CD14-positive monocyte (primary cell): ENCODE data around the gene ANKRD45. TPM values are rescaled to one million over a fixed set of nuclear protein-coding genes. Genes with fewer than 3 reads are reported as not detected.
"Not testable (repeated sequence)": the region's sequence is repeated elsewhere in the genome, so short reads cannot be mapped to it uniquely, and the experiment has no call there.

Source experiments
- DNase-seq, 3 donors: peaks; one replicate each; pipeline ENCODE4 v3.0.0-alpha.2; 2011 to 2022
- H2AFZ ChIP-seq: 2 replicates; pipeline ENCODE4 v1.6.0; 2012; ENCODE audit warnings: mild to moderate bottlenecking, low read depth, low read length, inconsistent platforms; ENCODE audit not compliant: insufficient read depth, poor library complexity, severe bottlenecking
- H3K27ac ChIP-seq, 2 donors: 1 replicate in 1 of 2; 2 replicates in 1 of 2; pipeline ENCODE4 v1.5.1; 2012 to 2013; ENCODE audit warnings: low read length in 2 of 2, control low read depth in 1 of 2, inconsistent platforms in 1 of 2, low read depth in 1 of 2, mild to moderate bottlenecking in 1 of 2
- H3K27me3 ChIP-seq, 2 donors: one replicate each; pipeline versions ENCODE4 v1.6.0 to v1.6.1; 2011 to 2013; ENCODE audit warnings: low read length in 2 of 2; ENCODE audit not compliant: control insufficient read depth in 2 of 2, insufficient read depth in 2 of 2
- H3K36me3 ChIP-seq, 2 donors: replicated peaks in 1 of 2; 1 replicate in 1 of 2; 2 replicates in 1 of 2; pipeline versions ENCODE4 v1.5.1 to v1.6.1; 2012 to 2013; ENCODE audit warnings: low read length in 2 of 2, control low read depth in 1 of 2, inconsistent platforms in 1 of 2, mild to moderate bottlenecking in 1 of 2; ENCODE audit not compliant: insufficient read depth in 2 of 2, control insufficient read depth in 1 of 2
- H3K4me1 ChIP-seq, 2 donors: 1 replicate in 1 of 2; 2 replicates in 1 of 2; pipeline versions ENCODE4 v1.5.1 to v1.6.1; 2012 to 2013; ENCODE audit warnings: low read length in 2 of 2, control low read depth in 1 of 2, inconsistent platforms in 1 of 2, mild to moderate bottlenecking in 1 of 2, moderate library complexity in 1 of 2; ENCODE audit not compliant: insufficient read depth in 2 of 2, control insufficient read depth in 1 of 2
- H3K4me2 ChIP-seq: replicated peaks from 2 replicates; pipeline ENCODE3; 2012; ENCODE audit warnings: low read length, moderate library complexity, mild to moderate bottlenecking; ENCODE audit not compliant: poor library complexity, severe bottlenecking; ENCODE audit errors: extremely low read depth
- H3K4me3 ChIP-seq, 3 experiments: fragments of 200-600 bp in 1 of 3; sonication (generic) in 1 of 3; replicated peaks in 1 of 3; 1 replicate in 2 of 3; 2 replicates in 1 of 3; pipeline ENCODE4 v1.5.1; 2011 to 2013; ENCODE audit warnings: low read length in 3 of 3, mild to moderate bottlenecking in 3 of 3, control low read depth in 2 of 3, low read depth in 2 of 3, inconsistent platforms in 1 of 3, moderate library complexity in 1 of 3
- H3K79me2 ChIP-seq: 2 replicates; pipeline ENCODE4 v1.6.0; 2012; ENCODE audit warnings: mild to moderate bottlenecking, control low read depth, inconsistent platforms, low read length, moderate library complexity; ENCODE audit not compliant: insufficient read depth
- H3K9ac ChIP-seq: 2 replicates; pipeline ENCODE4 v1.6.0; 2017; ENCODE audit warnings: low read length, mild to moderate bottlenecking; ENCODE audit not compliant: insufficient read depth, poor library complexity, severe bottlenecking
- H3K9me3 ChIP-seq, 2 donors: replicated peaks in 1 of 2; 1 replicate in 1 of 2; 2 replicates in 1 of 2; pipeline versions ENCODE4 v1.5.1 to v1.6.1; 2012 to 2013; ENCODE audit warnings: low read length in 2 of 2, control low read depth in 1 of 2; ENCODE audit not compliant: control insufficient read depth in 1 of 2, insufficient read depth in 1 of 2
- H4K20me1 ChIP-seq: 2 replicates; pipeline ENCODE4 v1.6.0; 2012; ENCODE audit warnings: mild to moderate bottlenecking, low read length, control low read depth, moderate library complexity; ENCODE audit not compliant: insufficient read depth
- H3K27ac Mint-ChIP-seq, 7 donors: one replicate each; pipeline ENCODE4 v1.8.0; 2020; ENCODE audit warnings: mild to moderate bottlenecking in 7 of 7, mixed read lengths in 7 of 7, moderate library complexity in 6 of 7, inconsistent platforms in 2 of 7
- H3K27me3 Mint-ChIP-seq, 3 donors: one replicate each; pipeline ENCODE4 v1.8.0; 2021 to 2022; ENCODE audit warnings: low read depth in 3 of 3, mild to moderate bottlenecking in 3 of 3, mixed read lengths in 3 of 3, moderate library complexity in 3 of 3, inconsistent platforms in 1 of 3
- H3K36me3 Mint-ChIP-seq, 2 donors: one replicate each; pipeline ENCODE4 v1.8.0; 2020; ENCODE audit warnings: mixed read lengths in 2 of 2, inconsistent platforms in 1 of 2, mild to moderate bottlenecking in 1 of 2
- H3K4me1 Mint-ChIP-seq: one replicate; pipeline ENCODE4 v1.8.0; 2020; ENCODE audit warnings: mild to moderate bottlenecking, mixed read lengths
- H3K4me3 Mint-ChIP-seq, 2 donors: one replicate each; pipeline ENCODE4 v1.8.0; 2020; ENCODE audit warnings: mild to moderate bottlenecking in 2 of 2, mixed read lengths in 2 of 2, moderate library complexity in 1 of 2
- H3K9me3 Mint-ChIP-seq, 7 donors: one replicate each; pipeline ENCODE4 v1.8.0; 2020 to 2022; ENCODE audit warnings: mixed read lengths in 7 of 7, mild to moderate bottlenecking in 6 of 7, moderate library complexity in 6 of 7, inconsistent platforms in 2 of 7
- WGBS: methylation state at CpG from one replicate; pipeline ENCODE4 v1.1.5; 2013; ENCODE audit warnings: missing lambda C conversion rate; ENCODE audit not compliant: insufficient coverage; 5-methylcytosine and 5-hydroxymethylcytosine counted together
- intact Hi-C, 2 donors: fragments of 100-400 bp; cut with micrococcal nuclease; formaldehyde crosslinking; loops; one replicate each; pipeline versions ENCODE4 v1.15.0 to v1.15.1; 2023
- polyA plus RNA-seq, 3 donors: library from polyadenylated mRNA; depleted of rRNA in 1 of 3; unstranded in 2 of 3; stranded (reverse) in 1 of 3; fragments of 300-500 nt in 2 of 3; fragments of >200 nt in 1 of 3; fragmentation: Illumina TruSeq in 2 of 3; gene quantifications; 1 replicate in 2 of 3; 2 replicates in 1 of 3; pipeline ENCODE4 v1.2.3, GENCODE V29; 2012 to 2021
- TF ChIP-seq, protein P1 (sequence below): fragments of 200-600 bp; IDR thresholded peaks from one replicate; pipeline ENCODE4 v1.8.0; 2022; ENCODE audit warnings: antibody characterized with exemption, mild to moderate bottlenecking

Gene ANKRD45
- polyA plus RNA-seq, 3 donors: not detected

- H4K20me1 ChIP-seq: no peaks in the 10 kb centered on the region
- TF ChIP-seq, protein P1, sequence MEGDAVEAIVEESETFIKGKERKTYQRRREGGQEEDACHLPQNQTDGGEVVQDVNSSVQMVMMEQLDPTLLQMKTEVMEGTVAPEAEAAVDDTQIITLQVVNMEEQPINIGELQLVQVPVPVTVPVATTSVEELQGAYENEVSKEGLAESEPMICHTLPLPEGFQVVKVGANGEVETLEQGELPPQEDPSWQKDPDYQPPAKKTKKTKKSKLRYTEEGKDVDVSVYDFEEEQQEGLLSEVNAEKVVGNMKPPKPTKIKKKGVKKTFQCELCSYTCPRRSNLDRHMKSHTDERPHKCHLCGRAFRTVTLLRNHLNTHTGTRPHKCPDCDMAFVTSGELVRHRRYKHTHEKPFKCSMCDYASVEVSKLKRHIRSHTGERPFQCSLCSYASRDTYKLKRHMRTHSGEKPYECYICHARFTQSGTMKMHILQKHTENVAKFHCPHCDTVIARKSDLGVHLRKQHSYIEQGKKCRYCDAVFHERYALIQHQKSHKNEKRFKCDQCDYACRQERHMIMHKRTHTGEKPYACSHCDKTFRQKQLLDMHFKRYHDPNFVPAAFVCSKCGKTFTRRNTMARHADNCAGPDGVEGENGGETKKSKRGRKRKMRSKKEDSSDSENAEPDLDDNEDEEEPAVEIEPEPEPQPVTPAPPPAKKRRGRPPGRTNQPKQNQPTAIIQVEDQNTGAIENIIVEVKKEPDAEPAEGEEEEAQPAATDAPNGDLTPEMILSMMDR: no peak
- H3K36me3 ChIP-seq: no peaks in the 10 kb centered on the region
- H3K27me3 Mint-ChIP-seq: peaks cover 0 to 1% (median 0%) of the 10 kb centered on the region in 3 donors
- H3K4me1 Mint-ChIP-seq: no peaks in the 10 kb centered on the region
- H3K4me2 ChIP-seq: no peak overlapping the region
- no peak overlapping the region for H2AFZ ChIP-seq
- no peak overlapping the region for H3K4me3 Mint-ChIP-seq
- H3K4me1 ChIP-seq: no peaks in the 10 kb centered on the region
- no peaks in the 10 kb centered on the region for H3K36me3 Mint-ChIP-seq
- H3K79me2 ChIP-seq: no peaks in the 10 kb centered on the region
- intact Hi-C loops: no loop called here
- peaks cover 0 to 3% of the 10 kb centered on the region in 2 donors for H3K9me3 ChIP-seq
- no peak overlapping the region for H3K27ac Mint-ChIP-seq
- DNase-seq: no peak
- H3K27me3 ChIP-seq: no peaks in the 10 kb centered on the region
- peaks cover 0 to 12% (median 6%) of the 10 kb centered on the region in 7 donors for H3K9me3 Mint-ChIP-seq
- no peak overlapping the region for H3K9ac ChIP-seq
- H3K4me3 ChIP-seq: no peak overlapping the region
- H3K27ac ChIP-seq: no peak overlapping the region
Observed at GRCh38 chr1:173627269-173627668, 42.4 kb downstream of the ANKRD45 start.

DNA sequence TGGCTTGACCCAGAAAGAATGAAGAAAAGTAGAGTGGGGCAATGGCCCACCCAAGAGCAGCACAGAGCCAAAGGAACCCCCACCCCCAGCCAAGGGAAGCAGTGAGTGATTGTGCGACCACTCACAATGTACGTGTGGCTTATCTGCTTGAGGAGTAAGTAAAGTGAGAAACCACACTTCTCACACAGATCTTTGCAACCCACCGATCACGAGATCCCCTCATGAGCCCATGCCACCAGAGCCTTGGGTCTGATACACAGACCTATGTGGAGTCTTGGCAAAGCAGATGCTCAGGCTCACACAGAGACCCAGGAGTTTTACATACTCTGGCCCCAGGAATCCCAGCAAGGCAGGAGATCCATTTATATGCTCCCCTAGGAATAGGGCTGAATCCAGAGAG is 52.8 kb downstream of the ANKRD45 start:
- Histone ChIP-seq H4K20me1 (no peaks in the 10 kb centered on the region), H3K4me2 (no peak overlapping the region), H3K27me3 (no peaks in the 10 kb centered on the region), H3K79me2 (no peaks in the 10 kb centered on the region), H3K9ac (no peak overlapping the region), H3K4me3 (no peak overlapping the region), H3K4me1 (no peaks in the 10 kb centered on the region), H3K36me3 (no peaks in the 10 kb centered on the region), H3K9me3 (peaks cover 14 to 22% of the 10 kb centered on the region in 2 donors), H3K27ac (no peak overlapping the region), H2AFZ (no peak overlapping the region)
- Mint-ChIP-seq H3K4me1 (no peaks in the 10 kb centered on the region), H3K27ac (no peak overlapping the region), H3K4me3 (no peak overlapping the region), H3K9me3 (peaks cover 26 to 50% (median 39%) of the 10 kb centered on the region in 7 donors), H3K36me3 (no peaks in the 10 kb centered on the region), H3K27me3 (peaks cover 2 to 6% (median 2%) of the 10 kb centered on the region in 3 donors)
- 100% methylated on average over 2 of the region's 4 CpGs for WGBS
- DNase-seq: no peak
- TF ChIP-seq, protein P1: no peak
- intact Hi-C loops: no loop called here

DNA sequence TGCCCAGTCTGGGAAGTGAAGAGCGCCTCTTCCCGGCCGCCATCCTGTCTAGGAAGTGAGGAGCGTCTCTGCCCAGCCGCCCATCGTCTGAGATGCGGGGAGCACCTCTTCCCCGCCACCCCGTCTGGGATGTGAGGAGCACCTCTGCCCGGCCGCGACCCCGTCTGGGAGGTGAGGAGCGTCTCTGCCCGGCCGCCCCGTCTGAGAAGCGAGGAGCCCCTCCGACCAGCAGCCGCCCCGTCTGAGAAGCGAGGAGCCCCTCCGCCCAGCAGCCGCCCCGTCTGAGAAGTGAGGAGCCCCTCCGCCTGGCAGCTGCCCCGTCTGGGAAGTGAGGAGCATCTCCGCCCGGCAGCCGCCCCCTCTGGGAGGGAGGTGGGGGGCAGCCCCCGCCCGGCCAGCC is 56.6 kb downstream of the ANKRD45 start:
- H3K36me3 ChIP-seq, H3K4me2 ChIP-seq, intact Hi-C loops, H3K4me1 Mint-ChIP-seq, H3K27ac ChIP-seq, H3K4me1 ChIP-seq, H3K27me3 ChIP-seq, H2AFZ ChIP-seq, H3K36me3 Mint-ChIP-seq, H3K4me3 ChIP-seq, DNase-seq, H3K27ac Mint-ChIP-seq, H3K79me2 ChIP-seq, H4K20me1 ChIP-seq, H3K27me3 Mint-ChIP-seq, H3K9ac ChIP-seq, H3K4me3 Mint-ChIP-seq: not testable (repeated sequence)
- 98% methylated on average over 15 of the region's 32 CpGs for WGBS
- H3K9me3 ChIP-seq: peaks cover 7 to 18% of the 10 kb centered on the region in 2 donors
- H3K9me3 Mint-ChIP-seq: peaks cover 16 to 38% (median 24%) of the 10 kb centered on the region in 7 donors
